Thoracic aorta (tissue), 2 donors: ENCODE data around the gene CPZ. TPM values are rescaled to one million over a fixed set of nuclear protein-coding genes. Genes with fewer than 3 reads are reported as not detected.
A peak's percentile ranks its signal among the peaks of the same experiment; 100 is the strongest.

Source experiments
- ATAC-seq: fragments of 150-250 bp; one replicate; pipeline ENCODE4 v1.8.0; 2017; ENCODE audit warnings: low read depth; ENCODE audit not compliant: insufficient number of reproducible peaks, low FRiP score
- DNase-seq: peaks from one replicate; pipeline ENCODE4 v3.0.0-alpha.2; 2020; ENCODE audit warnings: low spot score
- H3K27ac ChIP-seq, 2 donors: fragments of 200-600 bp; sonication (generic); 1 replicate in 1 of 2; 2 replicates in 1 of 2; pipeline ENCODE4 v1.5.1; 2016; ENCODE audit warnings: mild to moderate bottlenecking in 2 of 2, moderate library complexity in 2 of 2
- H3K27me3 ChIP-seq: fragments of 200-600 bp; sonication (generic); replicated peaks from 2 replicates; pipeline ENCODE4 v1.6.0; 2016; ENCODE audit warnings: mild to moderate bottlenecking; ENCODE audit not compliant: insufficient read depth
- H3K36me3 ChIP-seq: fragments of 200-600 bp; sonication (generic); one replicate; pipeline ENCODE4 v1.5.1; 2016
- H3K4me1 ChIP-seq, 2 donors: fragments of 200-600 bp; sonication (generic); 1 replicate in 1 of 2; 2 replicates in 1 of 2; pipeline versions ENCODE4 v1.5.1 to v1.6.0; 2016; ENCODE audit warnings: low read depth in 2 of 2, mild to moderate bottlenecking in 1 of 2; ENCODE audit not compliant: control insufficient read depth in 1 of 2
- H3K4me3 ChIP-seq: fragments of 200-600 bp; sonication (generic); 2 replicates; pipeline ENCODE4 v1.5.1; 2016; ENCODE audit warnings: mild to moderate bottlenecking
- H3K9me3 ChIP-seq: fragments of 200-600 bp; sonication (generic); 2 replicates; pipeline ENCODE4 v1.5.1; 2016
- CTCF ChIP-seq: fragments of 200-600 bp; sonication (generic); IDR thresholded peaks from one replicate; pipeline ENCODE4 v1.5.1; 2019; ENCODE audit warnings: antibody characterized with exemption
- total RNA-seq, 2 donors: library from RNA; depleted of rRNA; stranded (reverse); fragments of >200 nt; gene quantifications; one replicate each; pipeline versions ENCODE4 v1.1.0 to v1.2.3, GENCODE V29; 2016

CPZ gene
- total RNA-seq, 2 donors from 2014 or later = 3.0 to 6.1 TPM

GRCh38 chr4:8594097-8595038, 1.8 kb downstream of the CPZ start:
- no peak overlapping the region for H3K27ac ChIP-seq
- DNase-seq = no peak
- H3K9me3 ChIP-seq = no peaks in the 10 kb centered on the region
- ATAC-seq = no peak
- no peaks in the 10 kb centered on the region for H3K27me3 ChIP-seq
- peak; percentile 67 for TF ChIP-seq CTCF
- no peak overlapping the region for H3K4me3 ChIP-seq
- no peaks in the 10 kb centered on the region for H3K36me3 ChIP-seq
- H3K4me1 ChIP-seq = peaks cover 0 to 7% of the 10 kb centered on the region in 2 donors

DNA sequence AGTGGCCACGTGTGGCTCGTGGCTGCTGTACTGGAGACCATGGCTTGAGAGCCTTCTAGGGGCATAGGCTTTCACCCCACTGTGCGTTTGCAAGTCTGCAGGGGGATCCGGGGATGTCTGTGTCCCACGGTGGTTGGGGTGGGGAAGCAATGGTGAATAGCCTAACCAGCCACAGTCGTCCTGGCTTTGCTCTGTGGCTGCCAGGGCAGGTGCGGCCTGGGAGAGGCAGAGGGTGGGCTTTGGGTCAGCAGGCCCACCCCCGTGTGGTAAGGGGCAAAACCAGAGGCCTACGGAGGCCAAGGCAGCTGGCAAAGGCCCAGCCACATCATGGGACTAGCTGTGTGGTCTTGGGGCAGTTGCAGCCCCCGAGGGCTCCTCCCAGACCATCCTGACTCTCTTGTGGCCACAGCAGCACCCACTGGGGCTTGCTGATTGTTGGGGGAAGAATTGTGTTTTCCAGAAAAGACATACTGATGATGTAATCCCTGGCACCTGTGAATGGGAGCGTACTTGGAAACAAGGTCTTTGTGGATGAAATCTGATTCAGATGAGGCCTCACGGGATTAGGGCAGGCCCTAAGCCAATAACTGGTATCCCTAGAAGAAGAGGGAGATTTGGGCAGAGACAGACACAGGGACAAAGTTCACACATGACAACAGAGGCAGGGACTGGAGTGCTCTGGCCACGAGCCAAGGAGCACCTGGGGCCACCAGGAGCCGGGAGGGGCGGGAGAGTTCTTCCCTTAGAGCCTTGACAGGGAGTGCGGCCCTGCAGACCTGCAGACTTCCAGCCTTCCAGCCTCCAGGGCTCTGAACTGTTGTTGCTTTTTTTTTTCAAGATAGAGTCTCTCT, 2.9 kb downstream of the CPZ start:
- DNase-seq (no peak), ATAC-seq (no peak)
- H3K4me1 ChIP-seq = peaks cover 0 to 7% of the 10 kb centered on the region in 2 donors
- no peaks in the 10 kb centered on the region for H3K9me3 ChIP-seq
- no peaks in the 10 kb centered on the region for H3K36me3 ChIP-seq
- no peak overlapping the region for H3K27ac ChIP-seq
- TF ChIP-seq CTCF = no peak
- H3K4me3 ChIP-seq = no peak overlapping the region
- H3K27me3 ChIP-seq = no peaks in the 10 kb centered on the region

GRCh38 chr4:8596891-8597290, 4.3 kb downstream of the CPZ start:
- no peak overlapping the region for H3K27ac ChIP-seq
- no peak for TF ChIP-seq CTCF
- ATAC-seq (no peak), DNase-seq (no peak)
- no peak overlapping the region for H3K4me3 ChIP-seq
- no peaks in the 10 kb centered on the region for H3K36me3 ChIP-seq
- H3K4me1 ChIP-seq = peaks cover 0 to 7% of the 10 kb centered on the region in 2 donors
- no peaks in the 10 kb centered on the region for H3K9me3 ChIP-seq
- H3K27me3 ChIP-seq = no peaks in the 10 kb centered on the region

DNA sequence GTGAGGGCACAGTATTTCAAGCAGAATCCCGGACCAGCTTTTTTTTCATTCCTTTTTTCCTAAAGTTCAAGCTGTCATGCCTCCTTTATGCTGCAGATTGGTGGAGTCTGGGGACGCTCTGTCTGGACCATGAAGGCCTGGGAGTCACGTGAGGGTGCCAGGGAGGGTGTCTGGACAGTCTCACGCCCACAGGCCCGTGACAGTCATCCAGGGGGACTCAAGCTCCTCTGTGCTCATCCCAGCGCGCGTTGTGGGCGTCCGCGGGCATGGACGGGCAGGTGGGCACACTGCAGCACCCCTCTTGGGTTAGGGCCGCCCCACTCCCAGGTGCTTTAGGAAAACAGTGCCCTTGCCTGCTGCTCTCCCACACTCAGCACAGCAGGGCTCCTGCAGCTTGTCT, 4.8 kb downstream of the CPZ start:
- Histone ChIP-seq H3K9me3 (no peaks in the 10 kb centered on the region), H3K4me3 (no peak overlapping the region), H3K4me1 (peaks cover 0 to 7% of the 10 kb centered on the region in 2 donors), H3K27ac (no peak overlapping the region), H3K27me3 (no peaks in the 10 kb centered on the region), H3K36me3 (no peaks in the 10 kb centered on the region)
- TF ChIP-seq CTCF = no peak
- DNase-seq (no peak), ATAC-seq (no peak)

DNA sequence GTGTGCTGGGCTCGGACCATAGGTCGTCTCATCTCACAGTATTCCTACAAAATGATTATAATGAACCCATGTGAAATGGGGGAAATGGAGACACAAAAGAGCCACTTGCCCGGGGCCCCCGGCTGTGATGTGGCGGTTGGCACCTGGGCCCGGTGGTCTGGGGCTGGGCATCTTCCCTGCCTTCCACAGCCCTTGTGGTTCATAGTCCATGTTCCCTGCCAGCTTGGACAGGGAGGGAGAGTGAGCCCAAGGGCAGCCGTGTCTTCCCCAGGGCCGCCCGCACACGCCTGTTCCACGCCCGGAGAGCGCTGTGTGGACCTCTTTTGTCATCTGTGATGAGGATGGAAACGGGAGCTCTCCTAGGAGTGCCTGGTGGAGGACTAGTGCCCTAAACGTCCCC, 5.2 kb downstream of the CPZ start:
- no peak for ATAC-seq
- H3K27me3 ChIP-seq = no peaks in the 10 kb centered on the region
- no peaks in the 10 kb centered on the region for H3K36me3 ChIP-seq
- no peaks in the 10 kb centered on the region for H3K9me3 ChIP-seq
- H3K27ac ChIP-seq = no peak overlapping the region
- no peak for DNase-seq
- no peak overlapping the region for H3K4me3 ChIP-seq
- TF ChIP-seq CTCF = no peak
- peaks cover 0 to 3% of the 10 kb centered on the region in 2 donors for H3K4me1 ChIP-seq
